Mesenteric fat pad (tissue), 1 donor: ENCODE data around the gene PLCB2. TPM values are rescaled to one million over a fixed set of nuclear protein-coding genes. Genes with fewer than 3 reads are reported as not detected.

Experiments used
- DNase-seq: peaks from one replicate; pipeline ENCODE4 v3.0.0-alpha.2; 2020; ENCODE audit warnings: low spot score
- total RNA-seq: library from RNA; stranded (reverse); fragmentation: NEBNext Ultra II Directional; extraction: Animal tissue kit (Norgen Biotek cat#: 25700); gene quantifications from one replicate; pipeline ENCODE4 v1.2.1, GENCODE V29; 2021
- donor health status: DM: yes; HTN: yes; CAD: no.

PLCB2 gene
- total RNA-seq, 1 donor from 2014 or later, result 31.9 TPM

GRCh38 chr15:40252141-40252437 lies 55.6 kb downstream of the PLCB2 start:
- DNase-seq, result no peak

DNA sequence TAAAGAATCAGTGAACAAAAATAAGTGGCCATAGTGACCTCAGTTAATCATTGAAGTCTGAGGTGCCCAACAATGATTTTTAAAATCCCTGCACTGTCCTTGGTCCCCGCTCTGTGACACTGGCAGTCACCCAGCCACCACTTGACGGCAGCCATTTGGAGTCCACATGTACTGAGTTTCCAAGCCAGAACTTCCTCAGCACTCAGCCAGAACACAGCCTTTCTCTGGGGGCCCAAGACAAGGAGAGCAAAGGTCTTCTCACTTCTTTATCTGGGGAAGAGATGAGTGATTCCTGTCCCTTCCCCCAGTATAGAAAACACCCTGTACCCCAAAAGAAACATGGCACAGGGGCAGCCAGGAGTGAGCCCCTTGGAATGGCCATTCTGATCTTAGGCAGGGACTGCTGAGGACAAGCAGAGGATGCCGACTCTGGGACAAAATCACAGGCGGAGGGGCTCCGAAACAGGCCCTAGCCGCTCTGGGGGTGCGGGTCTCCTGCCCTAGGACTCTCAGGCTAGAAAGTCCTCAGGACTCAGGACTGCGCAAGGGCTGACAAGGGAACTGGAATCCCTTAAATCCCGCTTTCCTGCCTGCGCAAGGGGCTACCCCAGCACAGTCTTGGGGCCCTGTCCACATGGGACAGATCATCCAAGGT lies 56.1 kb downstream of the PLCB2 start:
- no peak for DNase-seq

GRCh38 chr15:40250771-40251483 lies 56.8 kb downstream of the PLCB2 start:
- DNase-seq, result no peak

GRCh38 chr15:40250304-40250656 lies 57.5 kb downstream of the PLCB2 start:
- DNase-seq, result no peak

DNA sequence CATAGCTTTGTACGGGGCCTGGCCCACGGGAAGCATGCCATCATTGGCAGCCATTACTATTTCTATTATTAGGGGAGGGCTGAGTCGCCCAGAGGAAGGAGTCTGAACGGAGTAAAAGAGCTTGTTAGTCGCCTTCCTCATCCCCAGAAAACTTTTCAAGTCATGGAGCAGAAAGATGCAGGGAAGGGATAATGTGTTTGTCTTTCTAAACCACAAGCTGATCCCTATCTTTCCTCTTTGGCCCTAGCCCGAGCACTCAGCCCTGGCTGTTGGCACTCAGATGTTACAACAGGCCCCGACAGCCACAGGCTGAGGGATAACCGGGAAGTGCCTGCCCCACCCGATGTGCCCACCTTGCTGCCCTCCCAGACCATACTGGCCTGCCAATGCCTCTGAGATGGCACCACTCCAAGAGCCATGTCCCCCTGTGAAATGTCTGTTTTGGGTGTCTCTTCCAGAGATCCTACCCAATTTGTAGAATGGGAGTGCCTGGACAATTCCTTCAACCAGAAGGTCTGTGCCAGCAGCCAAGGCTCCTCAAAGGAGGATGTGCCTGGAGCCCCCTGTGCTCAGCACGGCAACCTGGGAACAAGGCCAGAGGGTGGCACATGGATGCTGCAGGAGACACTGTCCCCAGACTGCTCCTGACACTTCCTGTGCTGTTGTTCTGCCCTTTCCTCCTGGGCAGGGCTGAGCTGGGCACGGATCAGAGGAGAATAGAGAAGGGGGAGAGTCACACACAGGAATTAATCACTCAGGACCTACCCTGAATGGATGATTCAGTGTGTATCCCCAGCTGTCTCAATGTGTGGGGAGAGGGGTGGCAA lies 58.0 kb downstream of the PLCB2 start:
- DNase-seq, result no peak

DNA sequence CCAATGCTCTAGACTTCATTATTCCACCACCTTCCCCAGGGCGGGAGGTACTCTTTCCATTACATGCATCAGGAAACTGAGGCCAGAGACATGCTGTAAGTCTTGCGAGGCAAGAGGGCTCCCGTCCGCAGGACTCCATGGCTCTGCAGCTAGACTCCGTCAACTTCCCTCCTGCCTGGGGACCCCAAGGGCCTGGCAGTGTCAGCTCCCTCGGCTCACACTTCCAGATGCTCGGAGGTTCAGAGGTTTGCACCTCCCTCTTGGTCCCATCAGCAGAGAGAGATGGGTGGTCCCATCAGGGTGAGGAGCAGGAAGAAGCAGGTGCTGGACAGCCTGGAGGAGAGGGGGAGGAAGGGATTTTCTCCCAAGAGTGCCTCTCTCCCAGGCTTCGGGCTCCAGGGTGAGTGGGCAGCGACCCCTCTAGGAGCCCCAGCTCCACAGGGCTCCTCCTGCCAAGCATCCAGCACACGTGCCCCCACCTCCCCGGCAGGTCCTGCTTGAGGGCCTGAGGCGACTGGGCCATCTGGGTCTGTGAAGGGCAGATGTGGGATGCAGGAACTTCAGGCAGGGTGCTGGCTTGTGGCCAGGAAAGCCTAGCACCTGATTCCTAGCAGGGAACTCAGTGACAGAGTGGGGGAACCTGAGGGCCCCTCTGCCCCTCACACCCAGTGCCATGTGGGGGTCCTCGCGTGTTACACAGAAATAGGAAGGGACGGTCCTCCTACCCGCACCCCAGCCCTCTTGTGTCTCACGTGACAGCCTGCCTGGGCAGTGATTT lies 59.5 kb downstream of the PLCB2 start:
- no peak for DNase-seq

GRCh38 chr15:40247406-40247971 lies 60.2 kb downstream of the PLCB2 start:
- peak; percentile 84 for DNase-seq

GRCh38 chr15:40246496-40247280 lies 61.0 kb downstream of the PLCB2 start:
- peak; percentile 85 for DNase-seq

DNA sequence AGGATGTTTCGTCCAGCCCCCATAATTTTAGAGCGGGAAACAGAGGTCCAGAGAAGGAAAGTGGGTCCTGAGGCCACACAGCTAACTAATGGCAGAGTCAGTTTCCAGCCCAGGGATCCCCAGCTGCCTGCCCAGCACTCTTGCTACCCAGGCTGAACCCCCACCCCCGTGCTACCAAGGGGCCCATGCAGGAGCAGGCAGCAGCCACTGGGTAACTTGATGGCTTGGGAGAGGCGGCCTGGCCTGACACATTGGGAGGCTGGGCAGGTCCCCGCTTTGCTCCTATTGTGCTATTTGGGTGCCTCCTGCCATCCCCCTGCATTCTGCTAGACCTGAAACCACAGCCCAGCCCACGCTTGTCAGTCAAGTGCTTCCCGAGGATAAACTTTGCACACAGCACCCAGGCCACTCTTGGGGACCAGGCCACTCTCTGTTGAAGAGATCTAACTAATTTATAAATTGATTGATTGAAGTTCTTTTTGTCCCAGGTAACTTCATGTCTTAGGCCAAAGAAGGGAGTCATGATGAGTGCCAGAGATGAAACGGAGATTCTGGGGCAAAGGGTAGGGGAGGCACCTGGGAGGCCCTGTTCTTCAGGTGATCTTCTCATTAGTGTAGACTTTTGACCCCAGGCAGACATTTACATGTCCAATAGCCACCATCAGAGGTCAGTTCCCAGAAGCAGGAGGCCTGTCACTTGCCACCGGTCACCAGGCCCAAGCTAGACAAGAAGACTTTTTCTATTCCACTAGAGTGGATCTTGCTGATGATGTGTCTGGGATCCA lies 61.9 kb downstream of the PLCB2 start:
- DNase-seq, result peak; percentile 65

GRCh38 chr15:40244961-40245523 lies 62.7 kb downstream of the PLCB2 start:
- peak; percentile 71 for DNase-seq

- DNase-seq, result no peak
Measured at GRCh38 chr15:40243126-40243810, 64.5 kb downstream of the PLCB2 start.

GRCh38 chr15:40242601-40243000 lies 65.1 kb downstream of the PLCB2 start:
- no peak for DNase-seq

DNA sequence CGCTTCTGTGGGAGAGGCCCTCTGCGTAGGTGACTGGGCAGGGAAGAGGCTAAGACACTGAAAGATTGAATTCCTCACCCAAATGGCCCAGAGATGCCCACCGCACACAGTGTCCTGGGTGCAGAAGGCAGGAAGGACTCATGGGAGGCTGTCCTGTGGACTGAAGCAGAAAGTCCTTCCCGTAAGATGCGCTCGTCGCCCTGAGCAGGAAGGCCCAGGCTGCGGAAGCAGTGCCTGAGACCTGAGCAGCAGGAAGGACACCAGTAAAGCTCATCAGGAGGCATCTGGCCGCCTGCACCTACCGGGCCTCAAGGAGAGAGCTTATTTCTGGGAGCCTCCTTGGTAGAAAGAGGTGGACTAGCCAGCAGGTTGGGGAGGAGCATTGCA lies 65.5 kb downstream of the PLCB2 start:
- peak; percentile 80 for DNase-seq

GRCh38 chr15:40241269-40242212 lies 66.2 kb downstream of the PLCB2 start:
- DNase-seq, result peak; percentile 88

DNA sequence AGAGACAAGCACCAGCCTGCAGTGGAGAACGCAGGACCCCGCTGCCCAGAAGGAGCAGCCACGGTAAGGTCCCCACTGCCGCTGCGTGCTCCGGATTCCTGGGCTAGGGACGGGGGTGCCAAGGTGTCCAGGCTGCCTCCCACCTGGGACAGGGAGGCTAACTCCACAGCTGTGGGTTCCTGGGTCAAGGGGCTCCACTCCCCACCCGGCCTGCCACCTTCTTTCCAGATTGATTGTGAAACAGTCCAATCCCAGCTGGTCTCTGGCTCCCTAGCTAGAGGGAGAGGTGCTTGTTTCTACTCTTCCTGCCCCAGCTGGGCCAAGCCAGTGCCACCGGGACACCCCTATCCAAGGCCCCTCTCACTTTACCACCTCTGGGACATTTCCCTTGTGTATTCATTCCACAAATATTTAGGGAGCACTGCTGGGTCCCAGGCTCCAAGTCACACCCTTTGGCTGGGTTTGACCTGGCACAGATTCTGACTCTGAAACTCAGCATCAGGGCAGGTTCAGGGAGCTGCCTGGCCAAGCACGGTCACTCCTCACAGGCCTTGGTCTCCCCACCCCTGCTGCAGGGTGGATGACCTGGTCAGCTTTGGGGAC lies 67.0 kb downstream of the PLCB2 start:
- no peak for DNase-seq

- peak; percentile 80 for DNase-seq
Measured at GRCh38 chr15:40239693-40240618, 67.8 kb downstream of the PLCB2 start.
